NT2/D1 (cell line): ENCODE results near the gene E2F6.

Experiments
- SUZ12 ChIP-seq: IDR thresholded peaks from 2 replicates; pipeline ENCODE4 v1.6.1; 2011; ENCODE audit not compliant: insufficient read length, insufficient read depth; ENCODE audit errors: extremely low read depth
- YY1 ChIP-seq: IDR thresholded peaks from 2 replicates; pipeline ENCODE4 v1.6.1; 2011; ENCODE audit not compliant: insufficient read length, insufficient read depth
- ZNF274 ChIP-seq: IDR thresholded peaks from 2 replicates; pipeline ENCODE4 v1.6.1; 2011; ENCODE audit warnings: mild to moderate bottlenecking, low read depth, low read length

- TF ChIP-seq YY1 (no peak), SUZ12 (no peak), ZNF274 (no peak)
These were observed 1.2 kb upstream of the E2F6 start for GRCh38 chr2:11467129-11467649.
